ENCODE measurements around the gene DDN.

The DDN gene

GRCh38 chr12:49031573-49032161 lies 32.5 kb upstream of the DDN start:
- no peak for DNase-seq (ENCODE audit: low read depth in 2 of 3, low spot score in 1 of 3)

GRCh38 chr12:49030714-49031572 lies 31.8 kb upstream of the DDN start:
- no peak for DNase-seq (ENCODE audit: low read depth in 2 of 3, low spot score in 1 of 3)

GRCh38 chr12:49030119-49030518 lies 30.9 kb upstream of the DDN start:
- DNase-seq (ENCODE audit: low read depth in 2 of 3, low spot score in 1 of 3) = no peak

GRCh38 chr12:49028666-49029275 lies 29.6 kb upstream of the DDN start:
- DNase-seq (ENCODE audit: low read depth in 2 of 3, low spot score in 1 of 3) = no peak

GRCh38 chr12:49027846-49028555 lies 28.8 kb upstream of the DDN start:
- no peak for DNase-seq (ENCODE audit: low read depth in 2 of 3, low spot score in 1 of 3)

- DNase-seq (ENCODE audit: low read depth in 2 of 3, low spot score in 1 of 3) = no peak
These were observed 27.7 kb upstream of the DDN start for GRCh38 chr12:49026678-49027480.

- DNase-seq (ENCODE audit: low read depth in 2 of 3, low spot score in 1 of 3) = no peak
These were observed 26.9 kb upstream of the DDN start for GRCh38 chr12:49026101-49026500.

- DNase-seq (ENCODE audit: low read depth in 2 of 3, low spot score in 1 of 3) = no peak
These were observed 26.3 kb upstream of the DDN start for GRCh38 chr12:49025463-49025862.

GRCh38 chr12:49024543-49024942 lies 25.4 kb upstream of the DDN start:
- no peak for DNase-seq (ENCODE audit: low read depth in 2 of 3, low spot score in 1 of 3)

- DNase-seq (ENCODE audit: low read depth in 2 of 3, low spot score in 1 of 3) = no peak
These were observed 24.6 kb upstream of the DDN start for GRCh38 chr12:49023812-49024211.

- DNase-seq (ENCODE audit: low read depth in 2 of 3, low spot score in 1 of 3) = no peak
These were observed 23.5 kb upstream of the DDN start for GRCh38 chr12:49022558-49023178.

- no peak for DNase-seq (ENCODE audit: low read depth in 2 of 3, low spot score in 1 of 3)
These were observed 22.2 kb upstream of the DDN start for GRCh38 chr12:49021292-49021915.

GRCh38 chr12:49020441-49020840 lies 21.3 kb upstream of the DDN start:
- DNase-seq (ENCODE audit: low read depth in 2 of 3, low spot score in 1 of 3) = no peak

GRCh38 chr12:49019443-49020324 lies 20.5 kb upstream of the DDN start:
- DNase-seq (ENCODE audit: low read depth in 2 of 3, low spot score in 1 of 3) = peak in 1 of 3 donors; percentile 24

- DNase-seq (ENCODE audit: low read depth in 2 of 3, low spot score in 1 of 3) = no peak
These were observed 19.9 kb upstream of the DDN start for GRCh38 chr12:49019120-49019430.

GRCh38 chr12:49018261-49019119 lies 19.3 kb upstream of the DDN start, which contains the start of gene PRKAG1:
TSS of gene PRKAG1 (minus strand) at chr12:49018776. CDS start at chr12:49018740, 36 bp downstream.
- peak; percentile 88 to 90 (median 89) for DNase-seq (ENCODE audit: low read depth in 2 of 3, low spot score in 1 of 3)

- peak; percentile 35 to 40 (median 35) for DNase-seq (ENCODE audit: low read depth in 2 of 3, low spot score in 1 of 3)
These were observed 18.7 kb upstream of the DDN start for GRCh38 chr12:49017891-49018260.

- no peak for DNase-seq (ENCODE audit: low read depth in 2 of 3, low spot score in 1 of 3)
These were observed 16.0 kb upstream of the DDN start for GRCh38 chr12:49015196-49015595.
